Measurements from ENCODE around the gene DIRAS3.

- TF ChIP-seq, protein P1, sequence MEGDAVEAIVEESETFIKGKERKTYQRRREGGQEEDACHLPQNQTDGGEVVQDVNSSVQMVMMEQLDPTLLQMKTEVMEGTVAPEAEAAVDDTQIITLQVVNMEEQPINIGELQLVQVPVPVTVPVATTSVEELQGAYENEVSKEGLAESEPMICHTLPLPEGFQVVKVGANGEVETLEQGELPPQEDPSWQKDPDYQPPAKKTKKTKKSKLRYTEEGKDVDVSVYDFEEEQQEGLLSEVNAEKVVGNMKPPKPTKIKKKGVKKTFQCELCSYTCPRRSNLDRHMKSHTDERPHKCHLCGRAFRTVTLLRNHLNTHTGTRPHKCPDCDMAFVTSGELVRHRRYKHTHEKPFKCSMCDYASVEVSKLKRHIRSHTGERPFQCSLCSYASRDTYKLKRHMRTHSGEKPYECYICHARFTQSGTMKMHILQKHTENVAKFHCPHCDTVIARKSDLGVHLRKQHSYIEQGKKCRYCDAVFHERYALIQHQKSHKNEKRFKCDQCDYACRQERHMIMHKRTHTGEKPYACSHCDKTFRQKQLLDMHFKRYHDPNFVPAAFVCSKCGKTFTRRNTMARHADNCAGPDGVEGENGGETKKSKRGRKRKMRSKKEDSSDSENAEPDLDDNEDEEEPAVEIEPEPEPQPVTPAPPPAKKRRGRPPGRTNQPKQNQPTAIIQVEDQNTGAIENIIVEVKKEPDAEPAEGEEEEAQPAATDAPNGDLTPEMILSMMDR (IDR thresholded peaks at IDR 0.05): no peak
- no peak for TF ChIP-seq POLR2AphosphoS5 (IDR thresholded peaks at IDR 0.05)
Measured at GRCh38 chr1:68074472-68074871, 24.0 kb upstream of the DIRAS3 start.

Measured in prostate gland (tissue), 2 donors.